Activated naive CD4-positive, alpha-beta T cell treated with anti-CD3 and anti-CD28 coated beads, Interleukin-2, amount 50 U/mL, for 16 hours (primary cell): Measurements from ENCODE around the gene POLG2.
"Not testable (repeated sequence)": the region's sequence is repeated elsewhere in the genome, so short reads cannot be mapped to it uniquely, and the experiment has no call there.

Experiments used
- DNase-seq: peaks from one replicate; pipeline ENCODE4 v3.0.0-alpha.2; 2020

Gene POLG2

GRCh38 chr17:64505340-64506200, 8.7 kb upstream of the POLG2 start:
- peak; percentile 85 for DNase-seq

- no peak for DNase-seq
Measured at GRCh38 chr17:64504769-64505339, 8.0 kb upstream of the POLG2 start.

DNA sequence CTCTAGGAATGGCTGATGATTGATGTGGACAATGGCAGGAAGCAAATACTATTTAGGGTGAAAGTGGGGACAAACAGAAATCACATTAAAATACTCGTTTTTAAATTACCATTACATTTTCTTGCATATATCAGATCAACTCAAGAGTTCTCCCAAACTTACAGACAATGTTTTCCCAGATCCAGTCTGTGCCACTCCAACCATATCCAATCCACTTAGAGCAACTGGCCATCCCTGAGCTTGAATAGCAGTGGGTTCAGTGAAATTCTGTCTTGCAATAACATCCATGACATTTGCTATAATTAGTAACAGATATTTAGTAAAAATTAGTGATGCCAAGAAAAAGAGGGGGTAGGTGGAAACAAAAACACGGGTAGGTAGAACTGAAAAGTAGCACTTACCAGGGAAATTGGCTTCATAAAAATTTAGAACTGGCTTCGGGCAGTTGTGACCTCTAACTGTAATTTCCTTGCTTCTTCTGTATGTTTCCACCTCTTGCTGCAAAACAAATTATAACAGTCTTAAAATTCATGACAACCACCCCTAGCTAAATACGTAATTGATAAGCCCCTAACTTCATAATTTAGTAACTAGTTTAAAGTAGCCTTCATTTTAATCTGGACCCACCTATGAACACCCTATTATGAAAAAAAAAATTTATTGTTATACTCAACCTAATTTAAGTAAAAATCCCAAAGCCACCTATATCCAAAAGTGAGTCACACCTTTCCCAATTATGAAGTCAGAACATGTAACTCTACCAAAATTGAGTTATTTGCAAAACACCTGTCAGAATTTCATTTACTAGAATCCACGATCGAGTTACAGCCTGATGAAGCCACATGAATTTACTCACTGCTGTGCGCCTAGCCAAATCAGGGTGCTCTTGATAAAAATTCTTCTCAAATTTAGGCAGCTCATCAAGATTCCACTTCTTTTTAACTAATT, 7.2 kb upstream of the POLG2 start:
- no peak for DNase-seq

DNA sequence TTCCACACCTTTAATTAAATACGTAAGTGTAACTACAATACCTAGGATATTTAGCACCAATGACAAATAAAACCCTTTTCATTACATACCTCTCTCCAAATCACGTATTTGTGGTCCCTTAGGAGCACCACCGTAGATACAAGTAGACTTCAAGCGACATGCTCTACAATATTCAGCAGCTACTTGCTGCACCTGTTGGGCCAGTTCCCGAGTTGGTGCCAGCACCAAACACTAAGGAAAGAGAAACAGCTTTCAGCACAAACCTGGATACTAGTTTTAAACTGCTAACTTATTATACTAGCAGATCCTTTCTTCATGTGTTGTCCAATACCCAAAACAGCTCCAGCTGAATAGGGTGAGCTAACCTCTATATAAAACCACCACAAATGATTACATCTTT, 6.5 kb upstream of the POLG2 start:
- no peak for DNase-seq

GRCh38 chr17:64502809-64503208, 6.0 kb upstream of the POLG2 start:
- DNase-seq = no peak

DNA sequence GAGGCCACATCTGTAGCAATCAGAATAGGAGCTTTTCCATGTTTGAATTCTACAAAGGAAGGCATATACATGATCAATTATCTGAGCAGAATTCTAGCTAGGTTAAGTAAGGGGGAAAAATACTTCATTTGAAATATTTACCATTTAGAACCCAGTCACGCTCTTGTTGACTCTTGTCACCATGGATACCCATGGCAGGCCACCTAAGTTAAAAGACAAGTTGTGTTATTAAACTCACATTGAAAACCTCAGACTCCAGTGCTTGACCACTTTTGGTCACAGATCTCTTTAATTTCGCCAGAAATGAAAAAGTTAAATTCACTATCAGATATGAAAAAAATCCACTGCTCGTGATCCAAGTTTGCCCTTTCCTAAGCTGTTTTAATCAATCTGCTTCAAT, 5.2 kb upstream of the POLG2 start:
- DNase-seq = no peak

- no peak for DNase-seq
Measured at GRCh38 chr17:64500862-64501765, 4.3 kb upstream of the POLG2 start.

- no peak for DNase-seq
Measured at GRCh38 chr17:64500487-64500859, 3.6 kb upstream of the POLG2 start.

DNA sequence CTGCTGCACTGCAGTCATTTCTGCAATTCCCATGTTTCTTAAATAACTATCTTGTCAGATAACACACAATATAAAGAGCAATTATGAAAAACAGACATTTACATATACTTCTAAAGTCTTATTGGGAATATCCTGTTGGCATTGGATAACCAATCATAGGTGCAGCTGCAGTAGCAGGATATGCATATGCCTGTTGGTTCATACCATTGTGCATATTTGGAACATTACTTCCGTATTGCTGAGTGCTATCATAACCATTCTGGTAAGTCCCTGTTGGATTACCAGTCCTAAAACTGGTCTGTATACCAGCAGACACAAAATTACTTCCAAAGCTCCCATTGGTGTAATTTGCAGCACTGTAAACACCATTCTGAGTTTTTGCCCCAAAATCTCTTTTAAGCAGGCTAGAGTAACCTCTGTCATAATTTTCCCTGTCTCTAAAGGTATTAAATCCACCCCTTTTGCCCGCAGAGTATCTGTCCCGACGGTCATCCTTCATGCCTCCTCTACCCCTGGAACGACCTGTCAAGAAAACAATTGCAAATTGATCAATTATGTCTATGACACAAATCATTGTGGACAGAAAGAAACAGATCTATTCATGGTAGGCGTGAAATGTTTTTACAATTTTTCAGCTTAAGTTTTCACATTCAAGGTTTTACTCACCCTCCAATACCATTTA, 3.1 kb upstream of the POLG2 start:
- DNase-seq = no peak

GRCh38 chr17:64498308-64499203, 1.7 kb upstream of the POLG2 start:
- DNase-seq = no peak

DNA sequence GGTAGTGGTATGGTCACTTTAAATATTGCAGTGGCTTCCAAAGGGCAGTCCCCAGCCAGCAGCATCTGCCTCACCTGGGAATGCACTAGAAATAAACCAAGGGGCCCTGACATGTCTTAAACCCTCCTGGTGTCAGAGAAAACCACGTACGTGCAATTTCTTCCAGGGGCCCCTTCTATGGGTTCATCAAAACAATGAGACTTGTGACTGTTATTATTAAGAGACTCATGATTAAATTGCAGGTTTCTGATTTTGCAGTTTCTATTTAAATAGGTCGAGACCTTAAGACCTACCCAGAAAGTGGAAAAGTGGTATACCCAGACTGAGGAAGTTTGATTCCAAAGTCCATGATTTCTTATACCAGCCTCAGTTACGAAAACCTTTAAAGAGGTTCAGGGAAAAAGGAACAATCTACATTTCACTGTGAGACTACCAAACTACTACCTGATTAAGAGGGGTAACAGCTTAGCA, 746 bp upstream of the POLG2 start:
- DNase-seq = no peak

DNA sequence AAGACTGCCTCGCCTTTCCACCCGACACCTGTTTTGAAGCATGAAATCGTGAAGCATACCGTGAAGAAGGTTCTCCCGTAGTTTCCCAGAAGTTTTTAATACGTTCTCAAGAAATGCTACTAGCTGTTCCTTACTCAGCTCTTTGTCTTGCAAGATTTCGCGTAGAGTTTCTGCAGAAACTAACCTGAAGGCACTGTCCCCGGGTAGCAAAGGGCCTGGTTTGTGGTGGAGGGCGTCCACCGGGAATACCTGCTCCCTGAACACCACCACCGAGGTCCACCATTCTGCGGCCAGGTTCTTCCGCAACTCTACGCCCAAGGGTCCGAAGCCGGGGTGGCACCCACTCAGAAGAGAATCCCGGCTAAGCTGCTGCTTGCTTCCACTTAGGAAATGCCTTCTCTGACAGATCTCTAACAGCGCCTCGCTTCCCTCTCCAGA, 487 bp downstream of the POLG2 start:
- DNase-seq = no peak

DNA sequence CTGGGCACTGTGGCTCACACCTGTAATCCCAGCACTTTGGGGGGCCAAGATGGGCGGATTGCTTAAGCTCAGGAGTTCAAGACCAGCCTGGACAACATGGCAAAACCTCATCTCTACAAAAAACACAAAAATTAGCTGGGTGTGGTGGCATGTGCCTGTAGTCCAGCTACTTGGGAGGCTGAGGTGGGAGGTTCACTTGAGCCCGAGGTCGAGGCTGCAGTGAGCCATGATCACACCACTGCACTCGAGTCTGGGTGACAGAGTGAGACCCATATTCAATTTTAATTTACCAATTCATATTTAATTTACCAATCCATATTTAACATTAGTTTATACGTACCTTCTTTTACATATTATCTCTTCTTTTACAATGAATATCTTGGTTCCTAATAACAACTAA, 1.6 kb downstream of the POLG2 start:
- DNase-seq = not testable (repeated sequence)

DNA sequence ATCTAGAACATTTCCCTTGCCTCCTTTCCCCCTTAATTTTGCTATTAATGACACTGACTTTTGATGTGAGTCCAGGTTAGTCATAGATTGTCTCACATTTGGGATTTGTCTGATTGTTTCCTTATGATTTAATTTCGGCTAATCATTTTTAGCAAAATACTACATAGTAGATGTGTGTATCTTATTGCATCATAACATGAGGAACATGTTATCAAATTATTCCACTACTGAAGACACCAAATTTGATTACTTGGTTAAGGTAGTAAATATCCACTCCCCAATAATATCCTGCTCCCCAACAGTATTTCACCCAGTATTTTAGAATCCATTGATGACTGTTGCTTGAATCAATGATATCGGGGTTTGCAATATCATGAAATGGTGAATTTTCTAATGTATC, 2.7 kb downstream of the POLG2 start:
- DNase-seq = no peak

DNA sequence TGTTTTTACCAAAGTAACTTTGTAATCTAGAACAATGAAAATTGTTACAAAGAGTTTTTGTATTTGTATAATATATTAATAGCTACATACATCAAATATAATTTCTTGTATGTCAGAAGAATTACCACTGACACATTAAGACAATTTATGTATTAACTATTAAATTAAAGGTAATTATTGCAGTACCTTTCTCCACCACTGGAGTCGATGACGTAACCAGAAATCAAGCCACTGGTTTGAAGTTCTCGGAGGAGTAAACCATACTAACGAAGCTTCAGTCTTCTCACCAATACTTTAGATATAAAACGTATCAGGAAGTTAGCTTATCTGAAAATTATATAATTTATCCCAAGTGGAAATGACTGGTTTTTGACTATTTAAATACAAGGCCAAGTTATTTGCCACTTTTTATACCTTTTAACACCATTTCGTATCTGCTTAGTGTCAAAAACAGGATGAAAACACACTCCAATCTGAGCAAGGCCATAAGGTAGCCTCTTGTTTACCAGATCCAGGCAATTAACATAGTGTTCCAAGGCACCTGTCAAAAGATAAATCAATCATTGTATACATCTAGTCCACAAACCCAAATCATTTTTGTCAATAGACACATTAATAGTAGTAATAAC, 4.3 kb downstream of the POLG2 start:
- no peak for DNase-seq

- DNase-seq = no peak
Measured at GRCh38 chr17:64491994-64492393, 4.9 kb downstream of the POLG2 start.

GRCh38 chr17:64491034-64491860, 5.6 kb downstream of the POLG2 start:
- DNase-seq = peak; percentile 40

GRCh38 chr17:64488301-64488700, 8.6 kb downstream of the POLG2 start:
- no peak for DNase-seq

- DNase-seq = no peak
Measured at GRCh38 chr17:64484380-64484779, 12.5 kb downstream of the POLG2 start.
